MM.1S (cell line): ENCODE data around the gene ZFPL1.

Experiments used
- DNase-seq: peaks from one replicate; pipeline ENCODE4 v3.0.0-alpha.2; 2015
- H2AFZ ChIP-seq: fragments of 300-600 bp; sonication (generic); 2 replicates; pipeline ENCODE4 v1.6.0; 2016; ENCODE audit warnings: antibody characterized with exemption, low read length
- H3F3A ChIP-seq: fragments of 300-600 bp; sonication (generic); 2 replicates; pipeline ENCODE4 v1.6.1; 2016; ENCODE audit warnings: mild to moderate bottlenecking, antibody characterized with exemption, low read length, moderate library complexity, mixed read lengths; ENCODE audit not compliant: insufficient read depth
- H3K27ac ChIP-seq: fragments of 300-600 bp; sonication (generic); 2 replicates; pipeline ENCODE4 v1.5.1; 2016; ENCODE audit warnings: mild to moderate bottlenecking, low read length
- H3K27me3 ChIP-seq: fragments of 300-600 bp; sonication (generic); replicated peaks from 2 replicates; pipeline ENCODE4 v1.6.0; 2016; ENCODE audit warnings: low read length; ENCODE audit not compliant: insufficient read depth
- H3K36me3 ChIP-seq: fragments of 300-600 bp; sonication (generic); replicated peaks from 2 replicates; pipeline ENCODE4 v1.6.1; 2016; ENCODE audit warnings: mild to moderate bottlenecking, low read length, mixed read lengths; ENCODE audit not compliant: insufficient read depth
- H3K4me1 ChIP-seq: fragments of 300-600 bp; sonication (generic); 2 replicates; pipeline ENCODE4 v1.6.1; 2016; ENCODE audit warnings: low read length, mixed read lengths
- H3K4me2 ChIP-seq: fragments of 300-600 bp; sonication (generic); 2 replicates; pipeline ENCODE4 v1.6.0; 2016; ENCODE audit warnings: low read depth, low read length
- H3K4me3 ChIP-seq: fragments of 300-600 bp; sonication (generic); 2 replicates; pipeline ENCODE4 v1.5.1; 2016; ENCODE audit warnings: low read length, mixed read lengths
- H3K79me2 ChIP-seq: fragments of 300-600 bp; sonication (generic); 2 replicates; pipeline ENCODE4 v1.6.1; 2016; ENCODE audit warnings: mixed run types, low read length, mixed read lengths
- H3K9ac ChIP-seq: fragments of 300-600 bp; sonication (generic); 2 replicates; pipeline ENCODE4 v1.6.1; 2016; ENCODE audit warnings: low read length, mixed read lengths
- H3K9me2 ChIP-seq: fragments of 300-600 bp; sonication (generic); replicated peaks from 2 replicates; pipeline ENCODE4 v1.6.1; 2016; ENCODE audit warnings: mild to moderate bottlenecking, low read length, mixed read lengths; ENCODE audit not compliant: insufficient read depth
- H3K9me3 ChIP-seq: fragments of 300-600 bp; sonication (generic); replicated peaks from 2 replicates; pipeline ENCODE4 v1.6.1; 2016; ENCODE audit warnings: mild to moderate bottlenecking, low read length, mixed read lengths; ENCODE audit not compliant: insufficient read depth
- H4K20me1 ChIP-seq: fragments of 300-600 bp; sonication (generic); 2 replicates; pipeline ENCODE4 v1.6.1; 2016; ENCODE audit warnings: mild to moderate bottlenecking, low read length, moderate library complexity, mixed read lengths; ENCODE audit not compliant: insufficient read depth
- CTCF ChIP-seq: fragments of 300-600 bp; sonication (generic); IDR thresholded peaks from 2 replicates; pipeline ENCODE4 v1.5.1; 2016; ENCODE audit warnings: antibody characterized with exemption, low read length, mixed read lengths
- EZH2 ChIP-seq: fragments of 300-600 bp; sonication (generic); optimal IDR thresholded peaks from 2 replicates; pipeline ENCODE3; 2017; ENCODE audit warnings: low read depth, mild to moderate bottlenecking, antibody characterized with exemption, low read length, mixed read lengths
- EZH2phosphoT487 ChIP-seq: fragments of 300-600 bp; sonication (generic); IDR thresholded peaks from 2 replicates; pipeline ENCODE4 v1.6.1; 2018; ENCODE audit warnings: antibody characterized with exemption, low read length

Gene ZFPL1

GRCh38 chr11:65058012-65058411 is 26.0 kb upstream of the ZFPL1 start:
- Histone ChIP-seq H3K4me3 (no peak overlapping the region), H2AFZ (no peak overlapping the region), H3K9ac (no peak overlapping the region), H3K4me1 (peaks cover 33% of the 10 kb centered on the region), H3K27me3 (no peaks in the 10 kb centered on the region), H4K20me1 (no peaks in the 10 kb centered on the region), H3F3A (peaks cover 11% of the 10 kb centered on the region), H3K4me2 (no peak overlapping the region), H3K27ac (no peak overlapping the region), H3K36me3 (no peaks in the 10 kb centered on the region), H3K9me2 (no peaks in the 10 kb centered on the region), H3K79me2 (no peaks in the 10 kb centered on the region), H3K9me3 (no peaks in the 10 kb centered on the region)
- DNase-seq, result no peak
- TF ChIP-seq CTCF (no peak), EZH2phosphoT487 (no peak), EZH2 (no peak)

DNA sequence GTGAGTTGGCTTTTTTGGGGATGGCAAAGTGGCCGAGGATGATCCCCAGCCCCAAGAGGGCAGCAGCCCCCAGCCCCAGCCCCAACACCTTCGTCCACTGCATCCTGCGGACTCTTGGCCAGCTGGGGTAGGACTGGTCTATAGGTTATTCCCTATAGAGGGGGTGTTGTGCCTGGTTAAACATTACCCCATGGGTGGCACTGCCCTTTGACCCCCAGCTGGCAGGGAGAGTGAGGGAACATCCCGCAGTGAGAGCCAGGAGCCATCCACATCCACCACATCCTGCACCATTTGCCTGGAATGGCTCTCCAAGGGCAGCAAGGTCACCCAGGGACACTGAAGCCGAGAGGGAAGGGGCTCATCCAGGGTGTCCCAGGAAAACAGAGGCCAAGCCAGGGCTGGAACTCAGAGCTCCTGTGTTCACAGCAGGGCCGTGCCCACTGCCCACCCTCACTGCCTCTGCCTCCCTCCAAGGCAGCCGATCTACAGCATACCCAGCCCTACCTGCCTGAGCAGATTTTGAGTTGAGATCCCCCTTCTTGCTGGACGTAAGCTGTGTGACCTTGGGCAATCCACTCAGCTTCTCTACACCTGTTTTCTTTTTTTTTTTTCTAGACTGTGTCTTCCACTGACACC is 25.5 kb upstream of the ZFPL1 start, which contains the start of gene NAALADL1:
TSS of gene NAALADL1 (minus strand) at position 135 of the 636 bp plus-strand sequence. CDS start at position 103, 32 bp downstream.
- H3K9me3 ChIP-seq, result no peaks in the 10 kb centered on the region
- no peaks in the 10 kb centered on the region for H3K79me2 ChIP-seq
- H3K4me3 ChIP-seq, result no peak within 1 kb of the TSS
- no peak within 1 kb of the TSS for H2AFZ ChIP-seq
- no peaks in the 10 kb centered on the region for H3K27me3 ChIP-seq
- no peaks in the 10 kb centered on the region for H3K36me3 ChIP-seq
- H3K9ac ChIP-seq, result no peak within 1 kb of the TSS
- DNase-seq, result no peak
- TF ChIP-seq EZH2, result no peak
- TF ChIP-seq EZH2phosphoT487, result no peak
- no peak for TF ChIP-seq CTCF
- H3K27ac ChIP-seq, result no peak within 1 kb of the TSS
- H3K4me2 ChIP-seq, result no peak within 1 kb of the TSS
- no peaks in the 10 kb centered on the region for H3K9me2 ChIP-seq
- peaks cover 11% of the 10 kb centered on the region for H3F3A ChIP-seq
- H4K20me1 ChIP-seq, result no peaks in the 10 kb centered on the region
- peaks cover 33% of the 10 kb centered on the region for H3K4me1 ChIP-seq

- Histone ChIP-seq H3K4me2 (no peak overlapping the region), H3K79me2 (no peaks in the 10 kb centered on the region), H3K9me2 (no peaks in the 10 kb centered on the region), H3F3A (peaks cover 11% of the 10 kb centered on the region), H3K9ac (no peak overlapping the region), H3K36me3 (no peaks in the 10 kb centered on the region), H3K27ac (no peak overlapping the region), H3K4me3 (no peak overlapping the region), H3K4me1 (peaks cover 26% of the 10 kb centered on the region), H2AFZ (no peak overlapping the region), H3K9me3 (no peaks in the 10 kb centered on the region), H3K27me3 (no peaks in the 10 kb centered on the region), H4K20me1 (no peaks in the 10 kb centered on the region)
- no peak for TF ChIP-seq EZH2phosphoT487
- TF ChIP-seq CTCF, result no peak
- no peak for TF ChIP-seq EZH2
- no peak for DNase-seq
Measured at GRCh38 chr11:65059523-65059922, 24.5 kb upstream of the ZFPL1 start.
